GM12873 (cell line): ENCODE data around the gene ZNF318.

Source experiments
- CTCF ChIP-seq: IDR thresholded peaks from 2 replicates; pipeline ENCODE4 v1.5.1; 2012; ENCODE audit warnings: low read depth, mild to moderate bottlenecking, moderate library complexity, low read length, control low read depth; ENCODE audit not compliant: insufficient read depth; ENCODE audit errors: missing control alignments

Gene ZNF318

GRCh38 chr6:43286980-43287716, 82.3 kb downstream of the ZNF318 start:
- no peak for TF ChIP-seq CTCF

DNA sequence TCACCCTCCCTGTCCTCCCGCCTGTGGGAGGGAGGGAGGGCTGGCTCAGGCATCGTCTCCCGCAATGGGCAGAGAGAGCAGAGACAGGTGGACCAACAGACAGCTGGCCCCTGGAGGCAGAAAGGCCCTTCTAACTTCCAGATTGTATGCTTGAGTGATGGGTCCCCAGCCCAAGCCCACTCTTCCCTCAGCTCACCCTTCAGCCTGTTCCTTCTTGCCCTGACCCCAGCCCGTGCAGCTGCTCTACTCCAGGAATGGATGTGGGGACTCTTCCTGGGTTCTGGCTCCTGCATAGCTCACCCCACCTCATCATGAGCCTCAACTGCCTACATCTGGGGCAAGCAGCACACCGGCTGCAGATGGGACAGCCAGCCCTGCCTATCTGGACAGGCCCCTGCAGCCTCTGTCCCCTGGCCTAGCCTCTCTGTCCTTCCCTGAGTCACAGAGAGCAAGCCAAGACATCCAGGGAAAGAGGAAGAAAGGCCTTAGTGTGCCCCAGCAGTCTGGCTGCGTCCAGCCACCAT, 82.9 kb downstream of the ZNF318 start:
- no peak for TF ChIP-seq CTCF
